Activated CD8-positive, alpha-beta T cell treated with anti-CD3 and anti-CD28 coated beads for 36 hours (primary cell): ENCODE results near the gene KRTAP10-4. TPM values are rescaled to one million over a fixed set of nuclear protein-coding genes. Genes with fewer than 3 reads are reported as not detected.
"Not testable (repeated sequence)": the region's sequence is repeated elsewhere in the genome, so short reads cannot be mapped to it uniquely, and the experiment has no call there.

Experiments used
- ATAC-seq: fragments of 200-7000 bp; cut with Tn5 transposase; one replicate; pipeline ENCODE4 v1.10.0; 2021; ENCODE audit warnings: mild to moderate bottlenecking, moderate library complexity
- CTCF ChIA-PET: fragments of 350-600 bp; sonication (Branson Sonifier 250); formaldehyde crosslinking; loops from one replicate; lab custom pipeline; 2021; ENCODE audit warnings: antibody characterized with exemption; lab: Charles Lee
- POLR2A ChIA-PET: fragments of 350-600 bp; sonication (Branson Sonifier 250); formaldehyde crosslinking; loops from one replicate; lab custom pipeline; 2021; ENCODE audit warnings: antibody characterized with exemption; lab: Charles Lee
- DNase-seq: peaks from one replicate; pipeline ENCODE4 v3.0.0-alpha.2; 2020
- H3K27ac Mint-ChIP-seq: one replicate; pipeline ENCODE4 v1.8.0; 2021; ENCODE audit warnings: mild to moderate bottlenecking, mixed read lengths
- H3K27me3 Mint-ChIP-seq: one replicate; pipeline ENCODE4 v1.8.0; 2021; ENCODE audit warnings: mixed read lengths
- H3K36me3 Mint-ChIP-seq: one replicate; pipeline ENCODE4 v1.8.0; 2021; ENCODE audit warnings: low read depth, mixed read lengths
- H3K4me1 Mint-ChIP-seq: one replicate; pipeline ENCODE4 v1.8.0; 2021; ENCODE audit warnings: low read depth, mixed read lengths
- H3K4me3 Mint-ChIP-seq: one replicate; pipeline ENCODE4 v1.8.0; 2021; ENCODE audit warnings: mild to moderate bottlenecking, moderate library complexity, mixed read lengths
- H3K9me3 Mint-ChIP-seq: one replicate; pipeline ENCODE4 v1.8.0; 2021; ENCODE audit warnings: mixed read lengths
- CTCF ChIP-seq: fragments of 200-600 bp; IDR thresholded peaks from one replicate; pipeline ENCODE4 v1.8.0; 2022; ENCODE audit warnings: antibody characterized with exemption, mild to moderate bottlenecking
- intact Hi-C: fragments of 100-400 bp; cut with micrococcal nuclease; formaldehyde crosslinking; loops from one replicate; pipeline ENCODE4 v1.10.0; 2022
- total RNA-seq, 2 experiments: library from RNA; stranded (reverse); gene quantifications; one replicate each; pipeline ENCODE4 v1.2.3, GENCODE V29; 2021

Gene KRTAP10-4
- total RNA-seq, 2 experiments from 2014 or later: not detected

- ChIA-PET POLR2A (no interaction called here), CTCF (no interaction called here)
- Mint-ChIP-seq H3K9me3 (no peaks in the 10 kb centered on the region), H3K4me1 (peaks cover 2% of the 10 kb centered on the region), H3K27ac (no peak overlapping the region), H3K4me3 (no peak overlapping the region), H3K27me3 (peaks cover 7% of the 10 kb centered on the region), H3K36me3 (no peaks in the 10 kb centered on the region)
- intact Hi-C loops: no loop called here
- TF ChIP-seq CTCF: no peak
- DNase-seq: no peak
- ATAC-seq: no peak
Observed at GRCh38 chr21:44589094-44589493, 15.6 kb downstream of the KRTAP10-4 start.

GRCh38 chr21:44589586-44590305 lies 16.2 kb downstream of the KRTAP10-4 start:
- H3K9me3 Mint-ChIP-seq: no peaks in the 10 kb centered on the region
- no peak for TF ChIP-seq CTCF
- no peak overlapping the region for H3K4me3 Mint-ChIP-seq
- POLR2A ChIA-PET: no interaction called here
- CTCF ChIA-PET: interaction anchor here (0.8 kb wide), 1 partner anchor 204 kb away, joined by 3 read pairs; no protein-coding TSS in a partner anchor
- H3K27ac Mint-ChIP-seq: no peak overlapping the region
- no peak for ATAC-seq
- H3K4me1 Mint-ChIP-seq: no peaks in the 10 kb centered on the region
- peaks cover 7% of the 10 kb centered on the region for H3K27me3 Mint-ChIP-seq
- no peak for DNase-seq
- H3K36me3 Mint-ChIP-seq: no peaks in the 10 kb centered on the region
- intact Hi-C loops: no loop called here

GRCh38 chr21:44590311-44590721 lies 16.8 kb downstream of the KRTAP10-4 start:
- H3K27me3 Mint-ChIP-seq: peaks cover 7% of the 10 kb centered on the region
- no peak for TF ChIP-seq CTCF
- CTCF ChIA-PET: interaction anchor here (0.8 kb wide), 1 partner anchor 203 kb away, joined by 3 read pairs; no protein-coding TSS in a partner anchor

GRCh38 chr21:44590897-44591800 lies 17.6 kb downstream of the KRTAP10-4 start:
- H3K9me3 Mint-ChIP-seq, POLR2A ChIA-PET, CTCF ChIA-PET, H3K27me3 Mint-ChIP-seq, ATAC-seq, H3K4me3 Mint-ChIP-seq, H3K4me1 Mint-ChIP-seq, DNase-seq, H3K27ac Mint-ChIP-seq, intact Hi-C loops, H3K36me3 Mint-ChIP-seq: not testable (repeated sequence)

More at GRCh38 chr21:44590311-44590721, 16.8 kb downstream of the KRTAP10-4 start:
- H3K36me3 Mint-ChIP-seq: no peaks in the 10 kb centered on the region
- POLR2A ChIA-PET: no interaction called here
- intact Hi-C loops: no loop called here
- no peak for ATAC-seq
- DNase-seq: no peak
- no peak overlapping the region for H3K27ac Mint-ChIP-seq
- H3K4me1 Mint-ChIP-seq: no peaks in the 10 kb centered on the region
- H3K4me3 Mint-ChIP-seq: no peak overlapping the region
- no peaks in the 10 kb centered on the region for H3K9me3 Mint-ChIP-seq

GRCh38 chr21:44591801-44592130 lies 18.2 kb downstream of the KRTAP10-4 start:
- H3K27ac Mint-ChIP-seq, DNase-seq, H3K4me1 Mint-ChIP-seq, POLR2A ChIA-PET, H3K4me3 Mint-ChIP-seq, H3K27me3 Mint-ChIP-seq, CTCF ChIA-PET, H3K36me3 Mint-ChIP-seq, H3K9me3 Mint-ChIP-seq, intact Hi-C loops, ATAC-seq: not testable (repeated sequence)
